KMS-11 (cell line): ENCODE results near the gene LNX1.

Experiments used
- H2AFZ ChIP-seq: fragments of 200-600 bp; sonication (generic); 2 replicates; pipeline ENCODE4 v1.6.1; 2016; ENCODE audit warnings: antibody characterized with exemption, mixed run types, low read depth
- H3K27ac ChIP-seq: fragments of 200-600 bp; sonication (generic); 2 replicates; pipeline ENCODE4 v1.6.1; 2016; ENCODE audit warnings: mild to moderate bottlenecking, mixed run types
- H3K27me3 ChIP-seq: fragments of 200-600 bp; sonication (generic); 2 replicates; pipeline ENCODE4 v1.6.1; 2017; ENCODE audit warnings: mild to moderate bottlenecking, low read depth, mixed run types, moderate library complexity; ENCODE audit not compliant: insufficient read depth
- H3K36me3 ChIP-seq: fragments of 200-600 bp; sonication (generic); 2 replicates; pipeline ENCODE4 v1.6.1; 2017; ENCODE audit warnings: mild to moderate bottlenecking, mixed run types; ENCODE audit not compliant: insufficient read depth
- H3K4me1 ChIP-seq: fragments of 200-600 bp; sonication (generic); 2 replicates; pipeline ENCODE4 v1.6.1; 2016; ENCODE audit warnings: mild to moderate bottlenecking, low read depth, mixed run types; ENCODE audit not compliant: poor library complexity, severe bottlenecking
- H3K4me2 ChIP-seq: fragments of 200-600 bp; sonication (generic); 2 replicates; pipeline ENCODE4 v1.7.0; 2016; ENCODE audit warnings: mild to moderate bottlenecking, mixed run types
- H3K4me3 ChIP-seq: fragments of 200-600 bp; sonication (generic); IDR thresholded peaks from 2 replicates; pipeline ENCODE4 v1.6.1; 2017; ENCODE audit warnings: low read depth, low read length, mixed read lengths; ENCODE audit not compliant: insufficient read depth
- H3K79me2 ChIP-seq: fragments of 200-600 bp; sonication (generic); 2 replicates; pipeline ENCODE4 v1.6.1; 2016; ENCODE audit warnings: low read depth, mixed run types; ENCODE audit not compliant: insufficient read depth
- H3K9ac ChIP-seq: fragments of 200-600 bp; sonication (generic); 2 replicates; pipeline ENCODE4 v1.6.1; 2016; ENCODE audit warnings: mild to moderate bottlenecking, mixed run types
- H4K20me1 ChIP-seq: fragments of 200-600 bp; sonication (generic); 2 replicates; pipeline ENCODE4 v1.6.1; 2016; ENCODE audit warnings: mild to moderate bottlenecking, mixed run types; ENCODE audit not compliant: insufficient read depth
- TF ChIP-seq, protein P1 (sequence below): fragments of 200-600 bp; sonication (generic); conservative IDR thresholded peaks from 2 replicates; pipeline ENCODE4 v1.6.1; 2017; ENCODE audit warnings: low read depth, mild to moderate bottlenecking, antibody characterized with exemption, low read length, moderate library complexity, mixed read lengths

LNX1 gene

GRCh38 chr4:53465891-53466290 is 125.4 kb downstream of the LNX1 start:
- H3K4me3 ChIP-seq = no peak overlapping the region
- no peaks in the 10 kb centered on the region for H3K27me3 ChIP-seq
- no peaks in the 10 kb centered on the region for H3K4me1 ChIP-seq
- no peaks in the 10 kb centered on the region for H4K20me1 ChIP-seq
- no peaks in the 10 kb centered on the region for H3K79me2 ChIP-seq
- H3K36me3 ChIP-seq = 0 out of 2 replicates have a peak, but pooled peaks cover 2% of the 10 kb centered on the region
- no peak overlapping the region for H3K4me2 ChIP-seq
- no peak overlapping the region for H3K27ac ChIP-seq
- H2AFZ ChIP-seq = no peak overlapping the region
- no peak overlapping the region for H3K9ac ChIP-seq
- TF ChIP-seq, protein P1, sequence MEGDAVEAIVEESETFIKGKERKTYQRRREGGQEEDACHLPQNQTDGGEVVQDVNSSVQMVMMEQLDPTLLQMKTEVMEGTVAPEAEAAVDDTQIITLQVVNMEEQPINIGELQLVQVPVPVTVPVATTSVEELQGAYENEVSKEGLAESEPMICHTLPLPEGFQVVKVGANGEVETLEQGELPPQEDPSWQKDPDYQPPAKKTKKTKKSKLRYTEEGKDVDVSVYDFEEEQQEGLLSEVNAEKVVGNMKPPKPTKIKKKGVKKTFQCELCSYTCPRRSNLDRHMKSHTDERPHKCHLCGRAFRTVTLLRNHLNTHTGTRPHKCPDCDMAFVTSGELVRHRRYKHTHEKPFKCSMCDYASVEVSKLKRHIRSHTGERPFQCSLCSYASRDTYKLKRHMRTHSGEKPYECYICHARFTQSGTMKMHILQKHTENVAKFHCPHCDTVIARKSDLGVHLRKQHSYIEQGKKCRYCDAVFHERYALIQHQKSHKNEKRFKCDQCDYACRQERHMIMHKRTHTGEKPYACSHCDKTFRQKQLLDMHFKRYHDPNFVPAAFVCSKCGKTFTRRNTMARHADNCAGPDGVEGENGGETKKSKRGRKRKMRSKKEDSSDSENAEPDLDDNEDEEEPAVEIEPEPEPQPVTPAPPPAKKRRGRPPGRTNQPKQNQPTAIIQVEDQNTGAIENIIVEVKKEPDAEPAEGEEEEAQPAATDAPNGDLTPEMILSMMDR = no peak

- TF ChIP-seq, protein P1 = no peak
- no peak overlapping the region for H3K27ac ChIP-seq
- H3K9ac ChIP-seq = no peak overlapping the region
- 0 out of 2 replicates have a peak, but pooled peaks cover 2% of the 10 kb centered on the region for H3K36me3 ChIP-seq
- no peaks in the 10 kb centered on the region for H3K4me1 ChIP-seq
- H3K4me3 ChIP-seq = no peak overlapping the region
- no peak overlapping the region for H3K4me2 ChIP-seq
- H3K79me2 ChIP-seq = no peaks in the 10 kb centered on the region
- H4K20me1 ChIP-seq = no peaks in the 10 kb centered on the region
- no peak overlapping the region for H2AFZ ChIP-seq
- no peaks in the 10 kb centered on the region for H3K27me3 ChIP-seq
Measured at GRCh38 chr4:53465281-53465680, 126.0 kb downstream of the LNX1 start.

DNA sequence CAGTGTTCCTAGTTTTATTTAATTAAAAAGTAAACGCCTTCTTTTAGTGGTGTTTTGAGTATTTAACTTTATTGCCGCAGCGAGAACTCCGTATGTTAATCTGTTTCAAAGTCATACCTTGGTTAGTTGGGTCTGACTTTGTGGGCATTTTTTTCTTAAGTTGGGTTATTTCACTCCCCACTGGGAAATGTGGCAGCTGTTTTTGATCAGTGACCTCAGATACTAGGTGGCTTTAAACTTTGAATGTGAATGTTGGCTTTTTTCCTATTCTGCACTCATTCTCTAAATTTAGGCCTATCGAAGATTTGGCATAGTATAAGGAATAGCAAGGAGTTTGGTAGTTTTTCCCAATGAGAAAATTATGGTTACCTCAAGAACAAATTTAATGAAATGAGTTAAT is 127.9 kb downstream of the LNX1 start:
- no peak overlapping the region for H3K4me2 ChIP-seq
- TF ChIP-seq, protein P1 = no peak
- no peak overlapping the region for H3K4me3 ChIP-seq
- H3K79me2 ChIP-seq = no peaks in the 10 kb centered on the region
- H3K4me1 ChIP-seq = no peaks in the 10 kb centered on the region
- no peak overlapping the region for H3K9ac ChIP-seq
- H4K20me1 ChIP-seq = no peaks in the 10 kb centered on the region
- no peaks in the 10 kb centered on the region for H3K27me3 ChIP-seq
- no peak overlapping the region for H2AFZ ChIP-seq
- 0 out of 2 replicates have a peak, but pooled peaks cover 2% of the 10 kb centered on the region for H3K36me3 ChIP-seq
- no peak overlapping the region for H3K27ac ChIP-seq

DNA sequence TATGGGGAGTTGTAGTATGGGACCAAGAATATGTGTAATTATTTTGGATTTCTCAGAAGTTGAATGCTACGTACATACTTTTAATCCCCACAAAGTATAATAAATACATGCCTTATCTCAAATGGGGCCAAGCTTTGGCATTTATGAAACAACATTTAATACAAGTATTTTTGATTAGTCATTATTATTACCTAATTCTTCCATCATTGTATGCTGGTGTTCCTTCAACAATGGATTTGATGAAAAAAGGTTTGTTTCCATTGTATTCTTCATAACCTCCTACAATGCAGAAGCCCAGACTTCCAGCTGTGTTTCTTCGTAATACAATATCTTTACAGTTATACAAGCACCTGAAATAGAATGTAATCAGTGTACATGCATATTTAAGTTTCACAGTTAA is 130.0 kb downstream of the LNX1 start:
- H3K36me3 ChIP-seq = 0 out of 2 replicates have a peak, but pooled peaks cover 2% of the 10 kb centered on the region
- H3K9ac ChIP-seq = no peak overlapping the region
- TF ChIP-seq, protein P1 = no peak
- no peaks in the 10 kb centered on the region for H3K4me1 ChIP-seq
- H3K27ac ChIP-seq = no peak overlapping the region
- H4K20me1 ChIP-seq = no peaks in the 10 kb centered on the region
- H2AFZ ChIP-seq = no peak overlapping the region
- no peak overlapping the region for H3K4me2 ChIP-seq
- H3K27me3 ChIP-seq = no peaks in the 10 kb centered on the region
- H3K4me3 ChIP-seq = no peak overlapping the region
- H3K79me2 ChIP-seq = no peaks in the 10 kb centered on the region

GRCh38 chr4:53459548-53459947 is 131.7 kb downstream of the LNX1 start:
- no peaks in the 10 kb centered on the region for H3K4me1 ChIP-seq
- no peak overlapping the region for H2AFZ ChIP-seq
- H3K9ac ChIP-seq = no peak overlapping the region
- 0 out of 2 replicates have a peak, but pooled peaks cover 8% of the 10 kb centered on the region for H3K36me3 ChIP-seq
- H3K79me2 ChIP-seq = no peaks in the 10 kb centered on the region
- H3K27ac ChIP-seq = no peak overlapping the region
- H3K4me3 ChIP-seq = no peak overlapping the region
- no peaks in the 10 kb centered on the region for H3K27me3 ChIP-seq
- no peak overlapping the region for H3K4me2 ChIP-seq
- TF ChIP-seq, protein P1 = no peak
- no peaks in the 10 kb centered on the region for H4K20me1 ChIP-seq
